Coronary artery (tissue), 2 donors: ENCODE measurements around the gene TREML2.

ENCODE experiments used
- DNase-seq: peaks from one replicate; pipeline ENCODE4 v3.0.0-alpha.2; 2017; ENCODE audit warnings: low spot score
- H3K27ac ChIP-seq, 2 donors: fragments of 200-600 bp; sonication (generic); one replicate each; pipeline ENCODE4 v1.5.1; 2016 to 2019
- H3K4me3 ChIP-seq: fragments of 200-600 bp; sonication (generic); 2 replicates; pipeline ENCODE4 v1.5.1; 2016; ENCODE audit warnings: mild to moderate bottlenecking, moderate library complexity
- CTCF ChIP-seq: fragments of 200-600 bp; sonication (generic); IDR thresholded peaks from one replicate; pipeline ENCODE4 v1.5.1; 2019; ENCODE audit warnings: antibody characterized with exemption

TREML2 gene

DNA sequence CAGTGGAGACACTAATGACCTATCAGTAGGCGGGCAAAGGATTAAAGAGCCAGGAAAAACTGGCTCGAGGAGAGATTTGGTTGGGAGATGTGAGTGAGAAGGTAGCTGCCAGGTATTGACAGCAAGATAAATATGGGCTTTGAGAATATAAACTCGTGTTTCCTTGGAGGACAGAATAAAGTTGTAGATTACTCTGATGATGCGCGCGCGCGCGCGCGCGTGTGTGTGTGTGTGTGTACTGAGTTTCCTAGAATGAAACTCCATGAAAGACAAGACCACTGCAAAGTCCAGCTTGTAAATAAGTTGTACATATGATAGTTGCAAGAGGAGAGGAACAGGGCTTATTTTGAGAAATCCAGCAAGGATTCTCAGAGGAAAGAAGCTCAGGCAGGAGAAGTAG, 24.8 kb downstream of the TREML2 start:
- Histone ChIP-seq H3K27ac (no peak overlapping the region), H3K4me3 (no peak overlapping the region)
- DNase-seq, result no peak
- TF ChIP-seq CTCF, result no peak

DNA sequence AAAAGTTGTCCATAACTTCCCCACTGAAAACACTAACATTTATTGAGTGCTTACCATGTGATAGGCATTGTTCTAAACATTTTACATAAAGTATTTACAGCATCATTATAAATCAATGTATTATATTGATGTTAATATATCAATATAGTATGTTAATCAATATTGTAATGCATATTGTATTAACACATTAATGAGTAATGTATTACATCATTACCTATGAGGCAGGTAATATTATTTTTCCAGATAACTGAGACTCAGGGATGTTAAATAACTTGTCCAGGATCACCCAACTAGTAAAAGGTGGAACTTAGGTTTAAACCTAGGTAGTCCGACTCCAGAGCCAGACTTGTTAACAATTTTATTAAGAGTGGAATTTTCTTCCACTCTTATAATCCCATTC, 25.9 kb downstream of the TREML2 start:
- no peak overlapping the region for H3K4me3 ChIP-seq
- no peak for DNase-seq
- no peak for TF ChIP-seq CTCF
- no peak overlapping the region for H3K27ac ChIP-seq

DNA sequence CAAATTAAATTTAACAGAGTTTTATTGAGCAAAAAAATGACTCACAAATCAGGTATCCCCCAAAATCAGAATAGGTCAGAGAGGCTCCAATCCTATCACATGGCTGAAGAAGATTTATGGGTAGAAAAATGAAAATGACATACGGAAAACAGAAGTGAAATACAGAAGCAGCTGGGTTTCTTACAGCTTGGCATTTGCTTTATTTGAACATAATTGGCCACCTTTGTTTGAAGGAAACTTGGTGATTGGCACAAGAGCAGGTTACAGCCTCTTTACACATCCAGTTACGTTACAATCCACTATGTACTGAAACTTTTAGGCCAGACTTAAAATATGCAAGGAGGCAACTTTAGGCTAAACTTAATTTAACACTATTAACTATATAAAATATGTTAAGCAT, 26.3 kb downstream of the TREML2 start:
- no peak overlapping the region for H3K27ac ChIP-seq
- H3K4me3 ChIP-seq, result no peak overlapping the region
- no peak for TF ChIP-seq CTCF

GRCh38 chr6:41171908-41172307, 29.0 kb downstream of the TREML2 start:
- Histone ChIP-seq H3K4me3 (no peak overlapping the region), H3K27ac (no peak overlapping the region)
- no peak for DNase-seq
- no peak for TF ChIP-seq CTCF

More for the DNA sequence above, 26.3 kb downstream of the TREML2 start:
- no peak for DNase-seq

DNA sequence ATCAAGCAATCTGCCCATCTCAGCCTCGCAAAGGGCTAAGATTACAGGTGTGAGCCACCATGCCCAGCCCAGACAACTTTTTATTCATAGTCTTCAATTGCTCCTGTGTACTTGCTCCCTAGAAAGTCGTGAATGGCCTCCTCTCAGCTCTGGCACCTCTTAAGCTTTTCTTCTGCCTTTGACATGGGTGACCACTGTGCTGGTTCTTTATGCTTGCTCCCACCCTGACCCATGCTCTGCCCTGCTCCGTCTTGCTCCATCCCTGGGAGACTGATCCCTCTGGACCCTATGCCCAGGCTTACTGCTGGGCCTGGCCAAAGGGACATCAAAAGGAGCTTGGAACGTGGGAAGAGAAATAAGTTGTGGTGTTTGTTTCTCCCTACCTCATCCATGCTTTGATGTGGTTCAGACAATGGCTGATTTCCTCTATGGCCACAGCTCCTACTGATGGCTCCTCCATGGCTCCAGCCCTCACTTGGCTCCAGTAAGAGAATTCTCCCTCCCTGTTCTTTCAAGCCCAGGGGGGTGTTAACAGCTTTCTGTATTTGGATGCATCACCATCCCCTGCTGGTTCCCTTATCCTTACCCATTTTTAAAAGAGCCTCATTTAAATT, 30.3 kb downstream of the TREML2 start:
- H3K27ac ChIP-seq, result no peak overlapping the region
- DNase-seq, result no peak
- no peak for TF ChIP-seq CTCF
- no peak overlapping the region for H3K4me3 ChIP-seq

- Histone ChIP-seq H3K4me3 (no peak overlapping the region), H3K27ac (no peak overlapping the region)
- TF ChIP-seq CTCF, result no peak
- no peak for DNase-seq
These were observed 33.6 kb downstream of the TREML2 start for GRCh38 chr6:41167173-41167963.

DNA sequence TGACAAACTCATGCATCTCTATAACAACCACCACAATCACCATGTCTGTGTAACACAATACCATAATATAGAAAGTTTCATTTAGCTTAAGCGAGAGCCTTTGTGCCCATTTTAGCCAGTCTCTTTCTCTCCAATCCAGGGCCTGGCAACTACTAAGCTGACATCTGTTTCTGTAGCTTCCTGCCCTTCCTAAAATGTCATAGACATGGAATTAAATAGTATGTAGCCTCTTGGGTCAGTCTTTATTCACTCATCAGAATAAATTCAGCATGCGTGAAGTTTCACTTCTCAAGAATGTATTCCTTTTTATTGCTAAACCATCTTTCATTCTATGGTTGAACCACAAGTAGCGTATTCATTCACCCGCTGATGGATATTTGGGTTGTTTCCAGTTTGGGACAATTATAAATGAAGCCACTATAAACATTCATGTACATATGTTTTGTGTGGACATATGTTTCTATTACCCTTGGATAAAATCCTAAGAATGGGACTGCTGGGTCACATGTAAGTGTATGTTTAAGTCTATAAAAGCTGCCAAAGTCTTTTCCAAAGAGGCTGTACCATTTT, 36.3 kb downstream of the TREML2 start:
- Histone ChIP-seq H3K4me3 (no peak overlapping the region), H3K27ac (no peak overlapping the region)
- no peak for TF ChIP-seq CTCF
- DNase-seq, result no peak
